Hypothalamus (tissue), 51 donors: ENCODE results near the gene ACAD9.
"Not testable (repeated sequence)": the region's sequence is repeated elsewhere in the genome, so short reads cannot be mapped to it uniquely, and the experiment has no call there.

Experiments used
- DNase-seq, 51 donors: peaks; one replicate each; lab custom pipeline; 2025; lab: John Stamatoyannopoulos, UW

ACAD9 gene

GRCh38 chr3:128884992-128885391 lies 5.6 kb downstream of the ACAD9 start:
- DNase-seq = no peak

- no peak for DNase-seq
Measured at GRCh38 chr3:128889139-128889894, 9.9 kb downstream of the ACAD9 start.

GRCh38 chr3:128895843-128896697 lies 16.6 kb downstream of the ACAD9 start:
- no peak for DNase-seq

- no peak for DNase-seq
Measured at GRCh38 chr3:128902426-128902825, 23.0 kb downstream of the ACAD9 start.

GRCh38 chr3:128903501-128903900 lies 24.1 kb downstream of the ACAD9 start:
- no peak for DNase-seq

- DNase-seq = no peak
Measured at GRCh38 chr3:128906031-128906803, 26.8 kb downstream of the ACAD9 start.

GRCh38 chr3:128906804-128907525 lies 27.5 kb downstream of the ACAD9 start:
- no peak for DNase-seq

- DNase-seq = no peak
Measured at GRCh38 chr3:128907706-128908445, 28.5 kb downstream of the ACAD9 start.

GRCh38 chr3:128908951-128909350 lies 29.5 kb downstream of the ACAD9 start:
- no peak for DNase-seq

- no peak for DNase-seq
Measured at GRCh38 chr3:128910006-128910405, 30.6 kb downstream of the ACAD9 start.

GRCh38 chr3:128911911-128912310 lies 32.5 kb downstream of the ACAD9 start:
- DNase-seq = no peak

- no peak for DNase-seq
Measured at GRCh38 chr3:128914966-128915645, 35.7 kb downstream of the ACAD9 start.

- peak in 1 of 51 donors; percentile 10 for DNase-seq
Measured at GRCh38 chr3:128917291-128917690, 37.9 kb downstream of the ACAD9 start.

- no peak for DNase-seq
Measured at GRCh38 chr3:128919988-128920387, 40.6 kb downstream of the ACAD9 start.

GRCh38 chr3:128922804-128923459 lies 43.5 kb downstream of the ACAD9 start:
- DNase-seq = no peak

GRCh38 chr3:128923576-128923975 lies 44.2 kb downstream of the ACAD9 start:
- DNase-seq = no peak

- not testable (repeated sequence) for DNase-seq
Measured at GRCh38 chr3:128923986-128924385, 44.6 kb downstream of the ACAD9 start.

- DNase-seq = no peak
Measured at GRCh38 chr3:128929364-128929763, 49.9 kb downstream of the ACAD9 start.

GRCh38 chr3:128931046-128931445 lies 51.6 kb downstream of the ACAD9 start:
- DNase-seq = no peak
